SU-DHL-6 (cell line): ENCODE results near the gene ZNF618.

Experiments used
- H2AFZ ChIP-seq: fragments of 200-600 bp; sonication (generic); 2 replicates; pipeline ENCODE4 v1.6.1; 2014; ENCODE audit warnings: low read depth, mild to moderate bottlenecking, moderate library complexity, mixed read lengths, antibody characterized with exemption, low read length; ENCODE audit not compliant: severe bottlenecking
- H3F3A ChIP-seq: fragments of 200-600 bp; shearing (Covaris generic); 2 replicates; pipeline ENCODE4 v1.6.0; 2016; ENCODE audit warnings: antibody characterized with exemption, mild to moderate bottlenecking; ENCODE audit not compliant: insufficient read depth
- H3K27ac ChIP-seq: fragments of 200-600 bp; sonication (generic); 2 replicates; pipeline ENCODE4 v1.5.1; 2016; ENCODE audit warnings: low read depth, mild to moderate bottlenecking, low read length, moderate library complexity, mixed read lengths
- H3K27me3 ChIP-seq: fragments of 200-600 bp; sonication (generic), shearing (Covaris generic); 2 replicates; pipeline ENCODE4 v1.6.0; 2014; ENCODE audit warnings: mild to moderate bottlenecking, low read length
- H3K36me3 ChIP-seq: fragments of 200-600 bp; sonication (generic); 2 replicates; pipeline ENCODE4 v1.6.1; 2014; ENCODE audit warnings: mild to moderate bottlenecking, low read length, mixed read lengths
- H3K4me2 ChIP-seq: fragments of 300-600, 200-600 bp; shearing (Covaris generic), sonication (generic); 2 replicates; pipeline ENCODE4 v1.6.0; 2014; ENCODE audit warnings: low read length, low read depth, mild to moderate bottlenecking; ENCODE audit not compliant: poor library complexity, severe bottlenecking
- H3K4me3 ChIP-seq: fragments of 200-600 bp; sonication (generic); 2 replicates; pipeline ENCODE4 v1.5.1; 2014; ENCODE audit warnings: antibody characterized with exemption, low read length, mild to moderate bottlenecking, mixed read lengths; ENCODE audit not compliant: insufficient read depth, poor library complexity, severe bottlenecking
- H3K79me2 ChIP-seq: fragments of 200-600 bp; sonication (generic); 2 replicates; pipeline ENCODE4 v1.6.1; 2014; ENCODE audit warnings: mild to moderate bottlenecking, low read length, moderate library complexity; ENCODE audit not compliant: insufficient read depth
- H3K9ac ChIP-seq: fragments of 200-600 bp; sonication (generic); 2 replicates; pipeline ENCODE4 v1.7.0; 2014; ENCODE audit warnings: mild to moderate bottlenecking, low read length
- H3K9me2 ChIP-seq: fragments of 200-600 bp; sonication (generic); replicated peaks from 2 replicates; pipeline ENCODE4 v1.6.1; 2014; ENCODE audit warnings: low read length; ENCODE audit not compliant: insufficient read depth
- H3K9me3 ChIP-seq: fragments of 200-600 bp; sonication (generic); 2 replicates; pipeline ENCODE4 v1.6.1; 2014; ENCODE audit warnings: low read length, mixed read lengths; ENCODE audit not compliant: insufficient read depth
- H4K20me1 ChIP-seq: fragments of 200-600 bp; sonication (generic); 2 replicates; pipeline ENCODE4 v1.6.1; 2014; ENCODE audit warnings: low read depth, mild to moderate bottlenecking, antibody characterized with exemption, low read length, moderate library complexity, mixed read lengths
- EZH2phosphoT487 ChIP-seq: fragments of 200-600 bp; sonication (generic), shearing (Covaris generic); conservative IDR thresholded peaks from 2 replicates; pipeline ENCODE4 v1.6.1; 2018; ENCODE audit warnings: mild to moderate bottlenecking, antibody characterized with exemption, low read length, moderate library complexity, mixed read lengths
- TF ChIP-seq, protein P1 (sequence below): fragments of 200-600 bp; sonication (generic); IDR thresholded peaks from one replicate; pipeline ENCODE4 v1.5.1; 2017; ENCODE audit warnings: antibody characterized with exemption, mild to moderate bottlenecking, low read length, moderate library complexity; ENCODE audit not compliant: insufficient read depth, poor library complexity, severe bottlenecking

The ZNF618 gene

DNA sequence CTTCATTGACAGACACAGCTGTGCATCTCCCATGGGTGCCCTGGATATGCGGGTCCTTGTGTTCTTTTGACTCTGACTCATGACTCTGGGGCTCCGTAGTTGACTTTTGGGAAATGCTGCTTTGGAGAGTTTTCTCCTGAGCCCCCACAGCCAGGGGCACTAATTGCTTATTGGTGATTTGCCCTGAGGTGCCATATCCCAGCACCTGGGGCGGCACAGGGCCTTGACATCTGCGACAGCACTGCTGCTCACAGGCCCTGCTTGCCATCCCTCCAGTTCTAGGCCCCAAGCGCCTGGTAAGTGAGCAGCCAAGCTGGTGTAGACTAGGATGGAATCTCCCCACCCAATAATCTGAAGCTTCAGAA, 126.9 kb downstream of the ZNF618 start:
- H2AFZ ChIP-seq = no peak overlapping the region
- no peak overlapping the region for H3K27ac ChIP-seq
- no peaks in the 10 kb centered on the region for H3K27me3 ChIP-seq
- no peak overlapping the region for H3K9ac ChIP-seq
- no peaks in the 10 kb centered on the region for H3K36me3 ChIP-seq
- TF ChIP-seq EZH2phosphoT487 = no peak
- TF ChIP-seq, protein P1, sequence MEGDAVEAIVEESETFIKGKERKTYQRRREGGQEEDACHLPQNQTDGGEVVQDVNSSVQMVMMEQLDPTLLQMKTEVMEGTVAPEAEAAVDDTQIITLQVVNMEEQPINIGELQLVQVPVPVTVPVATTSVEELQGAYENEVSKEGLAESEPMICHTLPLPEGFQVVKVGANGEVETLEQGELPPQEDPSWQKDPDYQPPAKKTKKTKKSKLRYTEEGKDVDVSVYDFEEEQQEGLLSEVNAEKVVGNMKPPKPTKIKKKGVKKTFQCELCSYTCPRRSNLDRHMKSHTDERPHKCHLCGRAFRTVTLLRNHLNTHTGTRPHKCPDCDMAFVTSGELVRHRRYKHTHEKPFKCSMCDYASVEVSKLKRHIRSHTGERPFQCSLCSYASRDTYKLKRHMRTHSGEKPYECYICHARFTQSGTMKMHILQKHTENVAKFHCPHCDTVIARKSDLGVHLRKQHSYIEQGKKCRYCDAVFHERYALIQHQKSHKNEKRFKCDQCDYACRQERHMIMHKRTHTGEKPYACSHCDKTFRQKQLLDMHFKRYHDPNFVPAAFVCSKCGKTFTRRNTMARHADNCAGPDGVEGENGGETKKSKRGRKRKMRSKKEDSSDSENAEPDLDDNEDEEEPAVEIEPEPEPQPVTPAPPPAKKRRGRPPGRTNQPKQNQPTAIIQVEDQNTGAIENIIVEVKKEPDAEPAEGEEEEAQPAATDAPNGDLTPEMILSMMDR = no peak
- H4K20me1 ChIP-seq = no peaks in the 10 kb centered on the region
- no peaks in the 10 kb centered on the region for H3K9me2 ChIP-seq
- H3K4me3 ChIP-seq = no peak overlapping the region
- H3K79me2 ChIP-seq = no peaks in the 10 kb centered on the region
- no peak overlapping the region for H3K4me2 ChIP-seq
- H3F3A ChIP-seq = no peaks in the 10 kb centered on the region
- H3K9me3 ChIP-seq = no peaks in the 10 kb centered on the region

DNA sequence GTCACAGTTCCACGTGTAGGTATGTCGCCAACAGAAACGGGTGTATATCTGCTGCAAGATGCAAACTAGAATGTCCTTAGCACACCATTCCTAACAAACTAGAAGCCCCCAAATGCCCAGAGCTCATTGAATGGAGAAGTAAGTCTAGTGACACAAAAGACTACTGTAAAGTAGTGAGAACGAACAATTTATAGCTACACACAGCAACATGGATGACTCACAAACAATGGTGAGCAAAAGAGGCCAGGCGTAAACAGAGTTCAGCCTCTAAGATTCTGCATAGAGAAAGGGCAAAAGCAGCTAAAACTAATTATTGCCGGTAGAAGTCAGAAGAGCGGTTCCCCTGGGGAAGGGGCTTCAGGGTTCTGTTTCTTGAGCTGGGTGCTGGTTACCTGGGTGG, 127.2 kb downstream of the ZNF618 start:
- Histone ChIP-seq H3K4me3 (no peak overlapping the region), H3K9me3 (no peaks in the 10 kb centered on the region), H3K79me2 (no peaks in the 10 kb centered on the region), H3K27me3 (no peaks in the 10 kb centered on the region), H3F3A (no peaks in the 10 kb centered on the region), H3K9me2 (no peaks in the 10 kb centered on the region), H3K36me3 (no peaks in the 10 kb centered on the region), H2AFZ (no peak overlapping the region), H3K27ac (no peak overlapping the region), H3K4me2 (no peak overlapping the region), H3K9ac (no peak overlapping the region), H4K20me1 (no peaks in the 10 kb centered on the region)
- TF ChIP-seq EZH2phosphoT487 = no peak

DNA sequence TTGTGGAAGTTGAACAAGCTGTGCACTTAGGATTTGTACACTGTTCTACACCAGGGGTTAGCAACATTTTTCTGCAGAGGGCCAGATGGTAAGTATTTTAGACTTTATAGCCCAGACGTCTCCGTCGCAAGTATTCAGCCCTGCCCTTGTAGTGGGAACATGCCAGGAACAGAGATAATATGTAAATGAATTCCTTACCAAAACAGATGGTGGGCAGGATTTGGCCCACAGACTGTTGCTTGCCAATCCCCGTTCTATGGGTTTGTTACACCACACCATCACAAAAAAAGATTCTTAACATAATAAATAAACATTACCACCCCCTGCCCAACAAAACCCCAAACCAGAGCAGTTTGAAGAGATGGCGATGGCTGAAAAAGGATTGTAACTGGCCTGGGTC, 127.6 kb downstream of the ZNF618 start:
- no peaks in the 10 kb centered on the region for H3K9me2 ChIP-seq

DNA sequence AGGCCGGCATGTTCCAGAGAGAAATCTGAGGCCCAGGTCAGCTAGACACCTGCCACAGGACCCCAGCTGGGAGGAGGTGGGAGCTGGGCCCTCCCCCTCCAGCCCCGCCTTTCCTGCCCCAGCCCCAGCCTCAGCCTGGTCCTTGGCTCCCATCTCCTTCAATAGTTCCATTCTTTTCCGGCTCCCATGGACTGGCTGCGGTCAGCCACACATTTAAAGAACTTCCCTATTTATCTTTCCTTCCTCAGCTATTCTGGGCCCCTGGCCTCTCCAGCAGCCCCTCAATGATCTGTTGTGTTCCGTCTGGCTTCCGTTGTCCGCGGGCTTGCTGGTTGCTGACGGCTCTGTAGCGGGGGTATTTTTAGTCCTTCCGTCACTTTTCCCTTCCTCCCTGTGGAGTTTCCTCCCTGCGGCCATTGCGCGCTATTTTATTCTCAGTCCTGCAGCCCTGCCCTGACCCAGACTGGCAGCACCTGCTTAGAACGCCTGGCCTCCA, 128.2 kb downstream of the ZNF618 start:
- H3K4me3 ChIP-seq = no peak overlapping the region
- no peak overlapping the region for H2AFZ ChIP-seq
- H3K4me2 ChIP-seq = no peak overlapping the region
- no peaks in the 10 kb centered on the region for H3K9me3 ChIP-seq
- no peak overlapping the region for H3K27ac ChIP-seq
- H3F3A ChIP-seq = no peaks in the 10 kb centered on the region
- H3K9ac ChIP-seq = no peak overlapping the region
- no peaks in the 10 kb centered on the region for H3K9me2 ChIP-seq
- no peaks in the 10 kb centered on the region for H3K27me3 ChIP-seq
- H4K20me1 ChIP-seq = no peaks in the 10 kb centered on the region
- no peaks in the 10 kb centered on the region for H3K79me2 ChIP-seq
- TF ChIP-seq, protein P1 = no peak
- TF ChIP-seq EZH2phosphoT487 = no peak
- H3K36me3 ChIP-seq = no peaks in the 10 kb centered on the region

More for the DNA sequence above, 127.6 kb downstream of the ZNF618 start:
- H4K20me1 ChIP-seq = no peaks in the 10 kb centered on the region
- no peaks in the 10 kb centered on the region for H3K27me3 ChIP-seq
- H3K36me3 ChIP-seq = no peaks in the 10 kb centered on the region
- no peak overlapping the region for H3K4me3 ChIP-seq
- H3K9ac ChIP-seq = no peak overlapping the region
- H3K27ac ChIP-seq = no peak overlapping the region
- no peaks in the 10 kb centered on the region for H3K79me2 ChIP-seq
- H3K4me2 ChIP-seq = no peak overlapping the region
- no peaks in the 10 kb centered on the region for H3F3A ChIP-seq
- no peak overlapping the region for H2AFZ ChIP-seq
- H3K9me3 ChIP-seq = no peaks in the 10 kb centered on the region
- TF ChIP-seq, protein P1 = no peak
- TF ChIP-seq EZH2phosphoT487 = no peak
